OCI-LY7 (cell line): ENCODE data around the gene PYGB.

ENCODE experiments used
- EZH2phosphoT487 ChIP-seq: fragments of 200-600 bp; sonication (generic); IDR thresholded peaks from 2 replicates; pipeline ENCODE4 v1.6.1; 2018; ENCODE audit warnings: low read depth, borderline replicate concordance, mild to moderate bottlenecking, mixed run types, antibody characterized with exemption, low read length, moderate library complexity, mixed read lengths
- TF ChIP-seq, protein P1 (sequence below): fragments of 200-600 bp; sonication (generic); conservative IDR thresholded peaks from 2 replicates; pipeline ENCODE4 v1.5.1; 2014; ENCODE audit warnings: mild to moderate bottlenecking, antibody characterized with exemption, low read length, moderate library complexity, mixed read lengths

DNA sequence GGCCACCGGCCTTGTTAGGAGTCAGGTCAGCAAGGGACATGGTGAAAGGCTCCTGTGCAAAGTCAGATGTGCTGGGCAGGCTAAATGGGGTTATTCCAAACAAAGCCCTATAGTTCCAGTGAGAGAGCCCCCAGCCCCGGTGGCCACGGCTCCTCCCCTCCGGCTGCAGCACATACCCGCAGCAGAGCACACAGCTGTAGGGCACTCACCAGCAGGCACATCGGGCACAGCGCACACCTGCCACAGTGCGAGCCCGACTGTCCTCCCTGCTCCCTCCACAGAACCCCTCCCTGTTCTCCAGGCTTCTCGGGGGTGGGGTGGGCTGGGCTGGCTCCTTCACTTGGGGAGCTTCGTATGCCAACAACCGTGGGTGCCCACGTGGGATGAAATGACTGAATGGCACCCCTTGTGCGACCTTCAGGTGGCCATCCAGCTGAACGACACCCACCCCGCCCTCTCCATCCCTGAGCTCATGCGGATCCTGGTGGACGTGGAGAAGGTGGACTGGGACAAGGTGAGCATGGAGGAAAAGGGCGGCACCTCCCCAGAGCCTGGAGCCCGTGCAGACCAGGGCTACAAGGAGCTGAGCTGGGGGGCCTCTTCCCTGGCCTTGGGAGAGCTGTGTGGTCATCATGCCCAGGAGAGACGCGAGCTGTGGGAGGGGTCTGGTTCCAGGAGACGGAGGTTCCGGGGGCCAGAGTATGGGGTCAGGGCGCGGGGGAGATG lies 30.9 kb downstream of the PYGB start:
- TF ChIP-seq, protein P1, sequence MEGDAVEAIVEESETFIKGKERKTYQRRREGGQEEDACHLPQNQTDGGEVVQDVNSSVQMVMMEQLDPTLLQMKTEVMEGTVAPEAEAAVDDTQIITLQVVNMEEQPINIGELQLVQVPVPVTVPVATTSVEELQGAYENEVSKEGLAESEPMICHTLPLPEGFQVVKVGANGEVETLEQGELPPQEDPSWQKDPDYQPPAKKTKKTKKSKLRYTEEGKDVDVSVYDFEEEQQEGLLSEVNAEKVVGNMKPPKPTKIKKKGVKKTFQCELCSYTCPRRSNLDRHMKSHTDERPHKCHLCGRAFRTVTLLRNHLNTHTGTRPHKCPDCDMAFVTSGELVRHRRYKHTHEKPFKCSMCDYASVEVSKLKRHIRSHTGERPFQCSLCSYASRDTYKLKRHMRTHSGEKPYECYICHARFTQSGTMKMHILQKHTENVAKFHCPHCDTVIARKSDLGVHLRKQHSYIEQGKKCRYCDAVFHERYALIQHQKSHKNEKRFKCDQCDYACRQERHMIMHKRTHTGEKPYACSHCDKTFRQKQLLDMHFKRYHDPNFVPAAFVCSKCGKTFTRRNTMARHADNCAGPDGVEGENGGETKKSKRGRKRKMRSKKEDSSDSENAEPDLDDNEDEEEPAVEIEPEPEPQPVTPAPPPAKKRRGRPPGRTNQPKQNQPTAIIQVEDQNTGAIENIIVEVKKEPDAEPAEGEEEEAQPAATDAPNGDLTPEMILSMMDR: no peak
- TF ChIP-seq EZH2phosphoT487: no peak
